T-helper 9 cell (primary cell): ENCODE results near the gene ARL2BP.

ENCODE experiments used
- DNase-seq: peaks from one replicate; pipeline ENCODE4 v3.0.0-alpha.2; 2020

ARL2BP gene

DNA sequence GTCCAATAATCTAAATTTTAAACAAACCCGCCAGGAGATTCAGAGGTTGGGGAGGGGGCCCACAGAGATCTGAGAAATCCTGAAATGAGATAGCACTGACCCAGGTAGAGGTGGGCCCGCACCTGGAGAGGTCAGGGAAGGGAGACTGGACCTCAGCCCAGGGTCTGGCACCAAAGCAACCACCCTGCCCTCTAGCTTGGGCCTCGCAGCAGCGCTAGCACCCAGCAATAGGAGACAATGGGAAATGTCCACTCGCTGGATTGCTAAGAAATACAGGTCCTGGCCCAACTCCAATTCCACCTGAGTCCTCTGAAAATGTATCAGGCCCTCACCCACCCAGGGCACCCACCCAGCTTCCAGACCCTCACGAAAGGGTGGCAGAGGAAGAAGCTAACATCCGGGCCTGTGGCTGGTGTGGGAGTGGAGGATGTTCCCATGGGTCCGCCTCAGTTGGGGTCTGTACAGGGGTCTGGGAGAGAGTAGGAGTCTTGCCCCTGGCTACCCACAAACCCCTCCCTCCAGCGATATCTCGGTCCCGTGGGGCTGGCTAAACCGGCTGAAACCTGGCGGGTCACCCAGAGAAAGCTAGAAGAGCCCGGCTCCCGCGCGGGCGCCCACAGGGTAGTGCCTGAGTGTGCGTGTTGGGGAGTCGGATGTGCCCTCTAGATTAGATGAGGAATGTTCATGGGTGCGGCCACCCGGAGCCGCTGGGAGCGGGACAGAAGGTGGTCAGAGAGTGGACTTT, 38.3 kb downstream of the ARL2BP start:
- DNase-seq = no peak

DNA sequence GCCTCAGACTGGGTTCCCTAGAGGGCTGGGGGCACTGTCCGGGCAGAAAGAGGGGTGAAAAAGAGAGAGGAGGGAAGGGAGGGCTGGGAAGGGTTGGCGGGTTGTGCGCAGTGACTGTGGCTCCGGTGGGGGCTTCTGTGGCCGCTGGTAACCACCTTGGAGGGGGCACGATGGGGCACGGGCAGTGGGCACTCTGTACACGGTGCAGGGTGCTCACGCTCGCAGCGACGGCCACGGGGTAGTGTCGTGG, 38.8 kb downstream of the ARL2BP start:
- DNase-seq = no peak

DNA sequence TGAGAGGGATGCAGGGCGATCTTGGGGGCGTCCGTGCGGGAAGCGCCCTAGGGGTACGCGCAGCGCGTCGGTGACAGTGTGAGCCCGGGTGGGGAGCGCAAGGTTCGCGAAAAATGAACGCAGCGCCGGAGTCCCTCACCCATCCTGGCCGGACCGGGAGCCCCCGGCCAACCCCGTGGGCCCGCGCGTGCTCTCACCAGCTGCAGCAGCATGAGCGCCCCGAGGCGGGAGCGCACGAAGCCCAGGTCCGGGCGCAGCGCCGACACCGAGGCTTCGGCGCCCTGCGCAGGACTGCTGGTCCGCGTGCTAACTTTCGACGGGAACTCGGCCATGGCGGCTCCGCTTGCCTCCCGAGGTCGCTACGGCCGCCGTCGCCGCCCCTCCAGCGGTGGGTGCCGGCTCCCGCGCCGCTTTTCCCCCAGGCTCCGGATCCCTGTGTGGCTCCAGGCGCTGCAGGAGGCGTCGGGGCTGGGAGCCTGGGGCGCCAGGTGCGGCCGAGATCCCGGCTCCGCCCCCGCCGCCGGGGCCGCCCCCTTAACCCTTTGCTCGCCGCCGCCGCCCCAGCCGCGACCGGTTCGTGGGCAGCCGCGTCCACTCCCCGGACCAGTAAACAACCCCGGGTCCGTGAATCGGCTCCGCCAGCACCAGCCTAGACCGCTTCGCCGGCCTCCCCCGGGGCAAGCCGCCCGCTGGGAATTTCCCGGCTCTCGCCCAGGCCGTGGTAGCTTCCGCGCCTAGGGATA, 39.3 kb downstream of the ARL2BP start, which contains the start of gene PLLP:
PLLP (minus strand) TSS at position 464 of the 743 bp plus-strand sequence; CDS start at position 332, 132 bp downstream.
- peak; percentile 34 for DNase-seq

DNA sequence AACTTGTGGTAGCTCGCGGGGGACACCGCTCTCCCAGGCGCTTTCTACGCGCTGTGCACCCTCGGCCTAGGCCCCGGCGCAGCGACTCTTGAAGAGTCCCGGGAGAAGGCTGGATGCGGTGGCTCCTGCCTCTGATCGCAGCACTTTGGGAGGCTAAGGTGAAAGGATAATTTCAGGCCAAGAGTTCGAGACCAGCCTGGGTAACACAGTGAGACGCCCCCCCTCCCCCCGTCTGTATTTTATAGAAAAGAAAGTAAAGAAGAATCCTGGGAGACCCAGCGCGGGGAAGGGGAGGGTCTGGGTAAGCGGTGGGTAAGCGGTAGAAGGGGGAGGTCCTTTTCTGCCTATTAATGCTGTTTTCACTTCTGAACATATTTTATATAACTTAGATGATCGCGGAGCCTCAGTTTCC, 39.9 kb downstream of the ARL2BP start:
- no peak for DNase-seq

DNA sequence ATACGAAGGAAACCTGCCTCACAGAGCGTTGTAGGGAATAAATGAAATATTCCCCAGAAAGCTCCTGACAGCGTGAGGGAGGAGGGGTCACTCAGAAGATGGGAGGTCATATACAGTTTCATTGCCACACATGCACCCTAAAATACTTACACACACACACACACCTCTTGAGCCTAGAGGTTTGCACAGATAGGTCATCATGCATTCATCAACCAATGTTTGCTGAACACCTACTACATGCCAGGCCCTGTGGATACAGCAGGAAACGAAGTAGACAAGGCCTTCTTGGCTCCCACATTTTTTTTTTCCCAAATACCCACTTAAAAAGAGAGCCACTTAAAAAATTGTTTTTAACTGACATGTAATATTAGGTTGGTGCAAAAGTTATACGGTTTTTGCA, 40.3 kb downstream of the ARL2BP start:
- DNase-seq = no peak

DNA sequence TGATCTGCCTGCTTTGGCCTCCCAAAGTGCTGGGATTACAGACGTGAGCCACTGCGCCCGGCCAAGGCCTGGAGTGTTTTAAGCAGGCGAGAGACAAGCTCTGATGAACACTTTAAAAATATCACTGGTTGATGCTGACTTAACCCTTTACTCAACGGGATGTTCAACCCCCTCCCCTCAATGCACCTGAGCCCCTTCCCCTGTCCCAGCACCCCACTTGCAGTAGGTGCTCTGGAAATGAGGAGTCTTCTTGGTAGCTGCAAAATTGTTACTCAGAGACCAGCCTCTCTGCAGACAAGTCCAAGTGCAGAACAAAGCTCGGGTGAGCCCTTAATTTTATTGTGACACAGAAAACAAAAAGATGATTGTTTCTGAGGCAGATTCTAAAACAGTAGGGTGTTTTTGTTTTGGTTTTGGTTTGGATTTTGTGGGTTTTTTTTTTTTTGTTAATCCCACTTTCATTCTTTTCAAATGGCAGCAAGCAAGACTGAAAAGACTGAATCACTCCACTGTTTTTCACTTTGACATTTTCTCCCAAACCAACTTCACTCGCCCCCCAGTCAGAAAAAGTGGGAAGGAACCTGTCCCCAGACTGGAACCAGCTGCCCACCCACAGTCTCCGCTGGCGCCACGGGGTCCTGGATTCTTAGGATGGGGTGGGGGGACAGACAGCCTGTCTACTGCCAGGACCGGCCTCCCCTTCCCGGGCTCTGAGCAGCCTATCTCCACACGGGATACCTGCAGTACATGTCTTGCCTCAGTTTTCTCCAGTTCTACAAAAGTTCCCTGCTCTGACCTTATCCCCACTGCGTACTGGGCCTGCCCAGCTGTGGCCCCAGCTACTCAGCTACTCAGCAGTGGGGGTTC, 44.6 kb downstream of the ARL2BP start:
- DNase-seq = no peak

DNA sequence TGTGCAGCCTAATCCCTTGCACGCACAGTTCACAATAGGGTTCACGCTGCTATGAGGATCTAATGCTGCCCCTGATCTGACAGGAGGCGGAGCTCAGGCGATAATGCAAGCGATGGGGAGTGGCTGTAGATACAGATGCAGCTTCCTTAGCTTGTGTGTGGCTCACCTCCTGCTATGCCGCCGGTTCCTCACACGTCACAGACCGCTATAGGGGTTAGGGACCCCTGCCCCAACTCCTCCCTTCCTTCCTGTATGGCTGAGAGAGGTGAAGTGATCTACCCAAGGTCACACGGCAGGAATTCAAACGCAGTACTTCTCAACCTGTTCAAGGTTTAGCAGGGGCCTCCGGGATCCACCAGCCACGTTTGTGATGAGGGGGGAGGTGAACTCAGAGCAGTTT, 52.8 kb downstream of the ARL2BP start:
- DNase-seq = peak; percentile 36

DNA sequence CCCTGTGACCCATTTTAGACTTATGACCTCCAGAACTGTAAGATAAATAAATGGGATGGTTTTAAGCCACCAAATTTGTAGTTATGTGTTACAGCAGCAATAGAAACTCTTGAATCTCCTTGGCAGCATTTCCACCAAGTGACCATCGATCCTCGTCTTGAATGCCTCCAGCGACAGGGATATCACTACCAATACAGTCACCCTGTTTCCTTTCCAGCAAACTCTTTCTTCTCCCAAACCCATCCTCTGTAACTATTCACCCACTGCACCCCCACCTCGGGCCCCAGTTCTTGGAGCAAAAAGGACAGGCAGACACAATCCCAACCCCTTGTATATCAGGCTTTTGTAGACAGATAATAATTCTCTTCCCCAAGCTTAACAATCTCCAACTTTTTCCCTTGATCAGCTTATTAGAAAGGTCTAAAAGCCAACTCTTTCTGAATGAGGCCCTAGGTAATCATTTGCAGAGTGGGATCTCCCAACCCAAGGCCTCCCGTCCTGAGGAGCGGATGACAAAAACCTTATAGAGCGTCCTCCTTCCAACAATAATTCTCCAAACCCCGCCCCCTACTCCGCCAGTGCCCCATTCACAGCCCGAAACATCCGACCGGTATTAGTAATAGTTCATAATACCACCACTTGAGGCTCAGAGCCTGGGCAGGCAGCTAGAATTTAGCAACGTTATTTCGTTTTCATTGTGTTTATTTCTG, 54.1 kb downstream of the ARL2BP start:
- DNase-seq = peak; percentile 24

DNA sequence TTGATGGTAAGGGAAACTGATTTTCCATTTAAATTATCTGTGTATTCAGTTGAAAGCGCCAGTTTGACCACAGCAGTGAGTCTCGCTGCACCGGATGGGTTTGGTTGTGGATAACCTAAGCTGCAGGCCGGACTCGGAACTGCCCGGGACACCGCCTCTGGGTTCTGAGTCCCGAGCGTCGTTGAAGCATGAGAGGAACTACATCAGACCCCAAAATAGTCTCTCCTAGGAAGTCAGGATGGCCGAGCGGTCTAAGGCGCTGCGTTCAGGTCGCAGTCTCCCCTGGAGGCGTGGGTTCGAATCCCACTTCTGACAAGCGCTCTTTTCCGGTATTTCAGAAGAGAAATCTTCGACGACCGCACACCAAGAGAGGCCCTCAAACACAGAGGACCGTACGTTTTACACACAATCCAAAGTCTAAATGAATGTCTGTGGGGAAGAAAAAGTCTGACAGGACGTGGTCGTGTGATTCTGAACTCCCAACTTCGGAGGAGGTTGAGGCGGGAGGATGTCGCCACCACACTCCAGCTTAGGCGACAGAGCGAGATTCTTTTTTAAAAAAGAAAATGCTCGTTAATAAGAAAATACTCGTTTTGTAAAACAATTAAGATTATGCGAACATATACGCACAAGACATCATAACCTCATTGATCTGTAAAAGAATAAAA, 54.8 kb downstream of the ARL2BP start:
- DNase-seq = peak; percentile 73

DNA sequence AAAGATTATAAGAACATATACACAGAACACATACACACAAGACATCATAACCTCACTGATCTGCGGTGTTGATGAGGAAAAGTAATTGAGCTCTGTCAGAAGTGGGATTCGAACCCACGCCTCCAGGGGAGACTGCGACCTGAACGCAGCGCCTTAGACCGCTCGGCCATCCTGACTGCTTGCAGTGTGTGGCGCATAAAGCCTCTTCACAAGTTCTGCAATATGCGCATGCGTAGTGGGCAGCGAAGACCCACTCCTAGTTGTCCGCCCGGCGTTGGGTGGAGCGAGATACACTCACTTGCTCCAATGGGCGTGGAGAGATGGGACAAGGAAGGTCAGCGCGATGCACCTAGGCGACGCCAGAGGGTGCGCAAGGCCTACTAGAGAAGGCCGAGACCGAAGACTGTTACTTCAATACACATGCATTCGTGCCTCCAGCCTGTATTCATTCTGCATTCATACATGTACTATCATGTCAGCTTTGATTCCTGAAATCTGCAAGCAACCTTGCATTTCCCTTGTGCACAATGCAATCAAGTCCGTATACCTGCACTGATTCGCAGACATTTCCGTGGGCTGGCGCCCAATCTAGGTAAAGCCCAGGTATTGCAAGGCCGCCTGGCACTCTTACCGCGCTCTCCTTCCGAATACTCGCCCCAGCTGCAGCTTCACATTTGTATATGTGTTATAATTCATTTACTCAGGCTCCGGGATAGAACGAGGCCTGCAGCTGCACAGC, 55.5 kb downstream of the ARL2BP start:
- peak; percentile 98 for DNase-seq

DNA sequence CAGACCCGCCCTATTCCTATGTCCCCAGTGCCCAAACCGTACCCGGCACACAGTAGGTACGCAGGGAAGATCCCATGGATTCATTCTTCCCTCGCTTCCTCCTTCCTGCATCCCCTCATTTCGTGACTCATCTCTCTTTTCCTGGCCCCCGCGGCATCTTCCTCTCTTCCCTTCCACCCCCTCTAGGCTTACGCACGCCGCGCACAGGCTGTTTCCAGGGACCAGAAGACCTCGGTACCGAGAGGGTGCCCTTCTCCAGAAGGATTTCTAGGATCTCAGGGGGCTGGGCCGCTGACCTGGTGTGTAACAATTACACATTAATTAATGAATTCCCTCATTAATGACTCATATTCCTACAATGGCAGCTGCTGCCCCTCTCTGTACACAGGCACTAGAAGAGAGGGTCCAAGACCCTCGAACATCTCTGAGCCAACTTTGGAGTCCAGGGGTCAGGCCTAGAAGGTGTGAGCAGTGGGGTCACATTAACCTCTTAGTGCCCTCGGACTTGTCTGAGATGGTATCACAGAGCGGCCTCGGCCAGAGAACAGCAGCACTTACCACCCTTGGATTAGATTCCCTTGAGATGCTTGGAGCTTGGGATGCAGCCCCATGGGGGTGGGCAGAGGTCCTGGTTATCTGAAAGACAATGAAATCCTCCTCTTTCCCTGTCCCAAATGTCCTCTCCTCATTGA, 56.2 kb downstream of the ARL2BP start:
- no peak for DNase-seq
